ENCODE results near the gene SF3A2.

Gene SF3A2

GRCh38 chr19:2253106-2254063, 16.8 kb downstream of the SF3A2 start:
- no peak for DNase-seq (ENCODE audit: low read depth)

GRCh38 chr19:2254064-2254872, 17.6 kb downstream of the SF3A2 start:
- DNase-seq (ENCODE audit: low read depth) = no peak

GRCh38 chr19:2255112-2255845, 18.7 kb downstream of the SF3A2 start:
- no peak for DNase-seq (ENCODE audit: low read depth)

- no peak for DNase-seq (ENCODE audit: low read depth)
These were observed 19.5 kb downstream of the SF3A2 start, which contains the start of gene JSRP1 for GRCh38 chr19:2255982-2256685. JSRP1 (minus strand) TSS chr19:2256417; CDS start chr19:2255314, 1,103 bp downstream.

GRCh38 chr19:2259336-2259735, 22.7 kb downstream of the SF3A2 start:
- no peak for DNase-seq (ENCODE audit: low read depth)

GRCh38 chr19:2260341-2260805, 23.7 kb downstream of the SF3A2 start:
- no peak for DNase-seq (ENCODE audit: low read depth)

GRCh38 chr19:2261438-2262172, 25.0 kb downstream of the SF3A2 start:
- no peak for DNase-seq (ENCODE audit: low read depth)

- DNase-seq (ENCODE audit: low read depth) = no peak
These were observed 29.8 kb downstream of the SF3A2 start for GRCh38 chr19:2266183-2266993.

- no peak for DNase-seq (ENCODE audit: low read depth)
These were observed 31.8 kb downstream of the SF3A2 start for GRCh38 chr19:2268480-2268830.

- no peak for DNase-seq (ENCODE audit: low read depth)
These were observed 32.2 kb downstream of the SF3A2 start for GRCh38 chr19:2268861-2269243.

- peak; percentile 97 for DNase-seq (ENCODE audit: low read depth)
These were observed 32.9 kb downstream of the SF3A2 start for GRCh38 chr19:2269244-2270156.

GRCh38 chr19:2270157-2270422, 33.5 kb downstream of the SF3A2 start:
- no peak for DNase-seq (ENCODE audit: low read depth)

GRCh38 chr19:2270423-2271233, 34.0 kb downstream of the SF3A2 start:
- DNase-seq (ENCODE audit: low read depth) = no peak

GRCh38 chr19:2271234-2272103, 34.8 kb downstream of the SF3A2 start:
- DNase-seq (ENCODE audit: low read depth) = no peak

- peak; percentile 55 for DNase-seq (ENCODE audit: low read depth)
These were observed 36.9 kb downstream of the SF3A2 start for GRCh38 chr19:2273356-2274184.

GRCh38 chr19:2274185-2274711, 37.6 kb downstream of the SF3A2 start:
- DNase-seq (ENCODE audit: low read depth) = no peak

Data from stimulated activated CD8-positive, alpha-beta memory T cell treated with anti-CD3 and anti-CD28 coated beads, Interleukin-7, amount 100 ng/mL, for 24 hours (primary cell).